ENCODE results near the gene OR4A16.

The OR4A16 gene

DNA sequence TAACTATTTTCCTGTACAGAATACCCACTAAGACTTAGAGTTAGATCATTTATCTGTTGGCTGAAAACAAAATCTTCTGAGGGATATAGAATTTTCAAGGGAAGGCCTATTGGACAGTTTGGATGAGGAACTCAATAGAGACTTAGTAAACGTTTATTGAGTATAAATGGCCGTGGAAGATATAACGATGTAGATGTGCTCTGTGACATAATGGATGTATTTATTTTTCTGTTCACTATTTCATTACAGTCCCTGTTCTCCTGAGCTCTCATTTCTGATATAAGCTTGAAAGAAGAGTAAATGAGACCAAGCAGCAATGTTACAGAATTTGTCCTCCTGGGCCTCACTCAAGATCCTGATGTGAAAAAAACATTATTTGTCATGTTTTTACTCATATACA is at the start of gene OR4A16:
TSS of gene OR4A16 (plus strand) at position 301 of the 400 bp plus-strand sequence. CDS start at position 301, 0 bp downstream.
- no peak for DNase-seq

DNA sequence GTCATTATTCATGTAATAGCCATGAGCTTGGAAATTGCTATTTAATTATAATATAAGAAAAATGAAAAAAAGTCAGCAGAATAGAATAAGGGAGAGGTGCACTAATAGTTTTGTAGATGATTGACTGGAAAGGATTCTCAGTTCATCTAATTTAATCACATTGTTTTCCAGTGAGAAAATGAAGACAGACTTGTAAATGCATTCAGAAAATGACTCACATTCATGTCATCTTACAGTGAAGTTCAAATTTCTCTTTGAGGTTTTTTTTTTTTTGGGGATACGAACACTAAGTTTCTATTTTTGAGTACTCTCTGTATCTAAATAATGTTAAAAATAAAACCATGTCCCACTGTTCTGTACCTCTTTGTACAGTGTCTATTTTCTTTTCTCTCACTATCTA is 18.5 kb upstream of the OR4A16 start:
- DNase-seq, result no peak

GRCh38 chr11:55345306-55345705 is 2.3 kb downstream of the OR4A16 start:
- DNase-seq, result no peak

DNA sequence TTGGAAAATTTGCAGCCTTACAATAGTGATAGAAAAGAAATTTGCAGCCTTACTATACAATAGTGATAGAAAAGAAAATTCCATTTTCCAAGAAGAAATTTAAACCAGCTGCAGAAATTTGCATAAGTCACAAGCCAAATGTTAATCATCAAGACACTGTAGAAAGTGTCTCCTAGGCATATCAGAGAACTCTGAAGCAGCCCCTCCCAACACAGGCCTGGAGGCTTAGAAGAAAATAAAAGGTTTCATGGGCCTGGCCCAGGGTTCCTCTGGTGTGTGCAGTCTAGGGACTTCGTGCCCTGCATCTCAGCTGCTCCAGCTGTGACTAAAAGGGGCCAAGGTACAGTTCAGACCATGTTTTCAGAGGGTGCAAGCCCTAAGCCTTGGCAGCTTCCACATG is 6.0 kb downstream of the OR4A16 start:
- DNase-seq, result no peak

- no peak for DNase-seq
These were observed 14.7 kb downstream of the OR4A16 start for GRCh38 chr11:55357560-55358184.

GRCh38 chr11:55367674-55368073 is 24.7 kb downstream of the OR4A16 start, which contains the start of gene OR4A15:
Gene OR4A15 (plus strand): TSS chr11:55367974. CDS start chr11:55367974, 0 bp downstream.
- DNase-seq, result no peak

All from hematopoietic multipotent progenitor cell treated with erythropoietin and hydrocortisone succinate and interleukin-3 and kit ligand, for 8 days (in vitro differentiated cells).